Thyroid gland (tissue), 4 donors: ENCODE results near the gene BTBD16. TPM values are rescaled to one million over a fixed set of nuclear protein-coding genes. Genes with fewer than 3 reads are reported as not detected.

Experiments
- DNase-seq, 2 donors: peaks; one replicate each; pipeline ENCODE4 v3.0.0-alpha.2; 2019
- H3K27ac ChIP-seq, 3 donors: fragments of 200-600 bp; sonication (generic); 1 replicate in 2 of 3; 2 replicates in 1 of 3; pipeline ENCODE4 v1.5.1; 2016 to 2019; ENCODE audit warnings: mild to moderate bottlenecking in 1 of 3, moderate library complexity in 1 of 3
- H3K27me3 ChIP-seq: fragments of 200-600 bp; sonication (generic); one replicate; pipeline ENCODE4 v1.5.1; 2019
- H3K36me3 ChIP-seq, 2 donors: fragments of 200-600 bp; sonication (generic); one replicate each; pipeline ENCODE4 v1.5.1; 2016 to 2019
- H3K4me1 ChIP-seq, 2 donors: fragments of 200-600 bp; sonication (generic); one replicate each; pipeline ENCODE4 v1.5.1; 2017 to 2019
- H3K4me3 ChIP-seq, 3 donors: fragments of 200-600 bp; sonication (generic); replicated peaks in 1 of 3; 1 replicate in 2 of 3; 2 replicates in 1 of 3; pipeline ENCODE4 v1.5.1; 2016; ENCODE audit warnings: mild to moderate bottlenecking in 1 of 3
- H3K9me3 ChIP-seq: fragments of 200-600 bp; sonication (generic); one replicate; pipeline ENCODE4 v1.5.1; 2017
- CTCF ChIP-seq, 6 experiments: fragments of 200-600 bp in 3 of 6; fragments of 450-650 bp in 3 of 6; sonication (generic) in 3 of 6; IDR thresholded peaks; one replicate each; pipeline ENCODE4 v1.5.1; 2016 to 2019; ENCODE audit warnings: antibody characterized with exemption in 6 of 6, mild to moderate bottlenecking in 2 of 6, inconsistent platforms in 1 of 6, moderate library complexity in 1 of 6
- POLR2A ChIP-seq, 2 donors: fragments of 450-650 bp; IDR thresholded peaks; one replicate each; pipeline ENCODE4 v1.6.1; 2017; ENCODE audit warnings: antibody characterized with exemption in 2 of 2, mild to moderate bottlenecking in 2 of 2, moderate library complexity in 1 of 2
- WGBS, 2 donors: methylation state at CpG; one replicate each; pipeline ENCODE4 v1.1.5; 2017; 5-methylcytosine and 5-hydroxymethylcytosine counted together
- intact Hi-C: fragments of 100-400 bp; cut with DNase I; formaldehyde crosslinking; loops from one replicate; pipeline ENCODE4 v1.15.1; 2023
- total RNA-seq, 4 donors: library from RNA; depleted of rRNA; stranded (reverse); fragments of >200 nt; gene quantifications; one replicate each; pipeline ENCODE4 v1.2.3, GENCODE V29; 2016

Gene BTBD16
- total RNA-seq, 4 donors from 2014 or later: 0.11 TPM; not detected in 3

GRCh38 chr10:122296363-122297120 lies 25.4 kb downstream of the BTBD16 start:
- H3K36me3 ChIP-seq: no peaks in the 10 kb centered on the region
- H3K27ac ChIP-seq: no peak overlapping the region
- H3K9me3 ChIP-seq: no peaks in the 10 kb centered on the region
- 63 to 80% methylated on average over 8 of the region's 8 CpGs for WGBS, 2 donors
- H3K27me3 ChIP-seq: no peaks in the 10 kb centered on the region
- peaks cover 3 to 5% of the 10 kb centered on the region in 2 donors for H3K4me1 ChIP-seq
- DNase-seq: no peak
- H3K4me3 ChIP-seq: no peak overlapping the region
- intact Hi-C loops: loop anchor here (5.0 to 10.0 kb wide), 3 partner anchors 46 to 408 kb away; no protein-coding TSS in a partner anchor
- TF ChIP-seq POLR2A (IDR thresholded peaks at IDR 0.05) (no peak), CTCF (IDR thresholded peaks at IDR 0.05) (no peak)

- Histone ChIP-seq H3K4me3 (no peak overlapping the region), H3K36me3 (no peaks in the 10 kb centered on the region), H3K9me3 (no peaks in the 10 kb centered on the region), H3K27me3 (no peaks in the 10 kb centered on the region), H3K4me1 (peaks cover 3 to 5% of the 10 kb centered on the region in 2 donors), H3K27ac (no peak overlapping the region)
- WGBS, 2 donors: 83% methylated on average over 8 of the region's 8 CpGs
- TF ChIP-seq CTCF (IDR thresholded peaks at IDR 0.05) (no peak), POLR2A (IDR thresholded peaks at IDR 0.05) (no peak)
- DNase-seq: no peak
- intact Hi-C loops: loop anchor here (5.0 to 10.0 kb wide), 3 partner anchors 45 to 407 kb away; no protein-coding TSS in a partner anchor
These were observed 26.5 kb downstream of the BTBD16 start for GRCh38 chr10:122297583-122297982.

- DNase-seq: no peak
- intact Hi-C loops: loop anchor here (2.0 to 10.0 kb wide), 4 partner anchors 44 to 407 kb away; no protein-coding TSS in a partner anchor
- WGBS, 2 donors: 88 to 90% methylated on average over 6 of the region's 6 CpGs
These were observed 27.1 kb downstream of the BTBD16 start for GRCh38 chr10:122298206-122298597.

GRCh38 chr10:122298598-122299301 lies 27.7 kb downstream of the BTBD16 start:
- H3K27ac ChIP-seq: no peak overlapping the region
- DNase-seq: peak; percentile 65 to 77
- peak; percentile 78 to 95 (median 90) for TF ChIP-seq CTCF (IDR thresholded peaks at IDR 0.05)
- no peak for TF ChIP-seq POLR2A (IDR thresholded peaks at IDR 0.05)
- peaks cover 3 to 5% of the 10 kb centered on the region in 2 donors for H3K4me1 ChIP-seq
- no peaks in the 10 kb centered on the region for H3K27me3 ChIP-seq
- intact Hi-C loops: loop anchor here (2.0 to 10.0 kb wide), 4 partner anchors 44 to 406 kb away; no protein-coding TSS in a partner anchor
- WGBS, 2 donors: 19 to 24% methylated on average over 15 of the region's 15 CpGs
- no peak overlapping the region for H3K4me3 ChIP-seq
- no peaks in the 10 kb centered on the region for H3K9me3 ChIP-seq
- no peaks in the 10 kb centered on the region for H3K36me3 ChIP-seq

More at GRCh38 chr10:122298206-122298597, 27.1 kb downstream of the BTBD16 start:
- H3K36me3 ChIP-seq: no peaks in the 10 kb centered on the region
- H3K27me3 ChIP-seq: no peaks in the 10 kb centered on the region
- no peak overlapping the region for H3K4me3 ChIP-seq
- no peaks in the 10 kb centered on the region for H3K9me3 ChIP-seq
- no peak overlapping the region for H3K27ac ChIP-seq
- peaks cover 3 to 5% of the 10 kb centered on the region in 2 donors for H3K4me1 ChIP-seq
- no peak for TF ChIP-seq CTCF (IDR thresholded peaks at IDR 0.05)
- TF ChIP-seq POLR2A (IDR thresholded peaks at IDR 0.05): no peak
